GM19455 (cell line): ENCODE data around the gene PRCD.
"Not testable (repeated sequence)": the region's sequence is repeated elsewhere in the genome, so short reads cannot be mapped to it uniquely, and the experiment has no call there.

Experiments used
- ATAC-seq: cut with Tn5 transposase; IDR thresholded peaks from one replicate; pipeline ENCODE4 v1.9.1; 2021; ENCODE audit not compliant: unreplicated experiment

PRCD gene

GRCh38 chr17:76551685-76552084 is 11.8 kb downstream of the PRCD start:
- ATAC-seq: no peak

GRCh38 chr17:76553178-76553908 is 13.5 kb downstream of the PRCD start:
- no peak for ATAC-seq

- no peak for ATAC-seq
Measured at GRCh38 chr17:76554131-76554530, 14.3 kb downstream of the PRCD start.

DNA sequence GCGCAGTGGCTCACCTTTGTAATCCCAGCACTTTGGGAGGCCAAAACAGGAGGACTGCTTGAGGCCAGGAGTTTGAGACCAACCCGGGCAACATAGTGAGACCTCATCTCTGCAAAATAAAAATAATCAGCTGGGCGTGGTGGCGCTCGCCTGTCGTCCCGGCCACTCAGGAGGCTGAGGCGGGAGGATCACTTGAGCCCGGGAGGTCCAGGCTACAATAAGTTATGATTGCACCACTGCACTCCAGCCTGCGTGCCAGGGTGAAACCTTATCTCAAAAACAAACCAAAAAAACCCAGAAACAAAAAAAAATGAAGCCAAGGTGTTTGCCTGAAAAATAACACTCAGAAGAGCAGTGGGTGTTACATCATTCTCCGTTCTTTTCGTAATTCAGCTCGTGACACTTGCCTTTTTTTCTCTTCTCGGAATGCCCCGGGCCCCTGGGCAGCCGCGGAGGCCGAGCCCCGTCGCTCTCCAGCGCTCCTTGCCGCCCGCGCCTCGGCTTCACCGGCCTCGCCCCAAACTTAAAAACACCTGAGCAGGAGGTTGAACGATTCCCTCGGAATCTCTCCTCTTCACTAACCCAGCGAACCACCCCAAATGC is 17.0 kb downstream of the PRCD start:
- peak; percentile 30 for ATAC-seq

- ATAC-seq: peak; percentile 86
Measured at GRCh38 chr17:76557368-76558197, 17.7 kb downstream of the PRCD start.

DNA sequence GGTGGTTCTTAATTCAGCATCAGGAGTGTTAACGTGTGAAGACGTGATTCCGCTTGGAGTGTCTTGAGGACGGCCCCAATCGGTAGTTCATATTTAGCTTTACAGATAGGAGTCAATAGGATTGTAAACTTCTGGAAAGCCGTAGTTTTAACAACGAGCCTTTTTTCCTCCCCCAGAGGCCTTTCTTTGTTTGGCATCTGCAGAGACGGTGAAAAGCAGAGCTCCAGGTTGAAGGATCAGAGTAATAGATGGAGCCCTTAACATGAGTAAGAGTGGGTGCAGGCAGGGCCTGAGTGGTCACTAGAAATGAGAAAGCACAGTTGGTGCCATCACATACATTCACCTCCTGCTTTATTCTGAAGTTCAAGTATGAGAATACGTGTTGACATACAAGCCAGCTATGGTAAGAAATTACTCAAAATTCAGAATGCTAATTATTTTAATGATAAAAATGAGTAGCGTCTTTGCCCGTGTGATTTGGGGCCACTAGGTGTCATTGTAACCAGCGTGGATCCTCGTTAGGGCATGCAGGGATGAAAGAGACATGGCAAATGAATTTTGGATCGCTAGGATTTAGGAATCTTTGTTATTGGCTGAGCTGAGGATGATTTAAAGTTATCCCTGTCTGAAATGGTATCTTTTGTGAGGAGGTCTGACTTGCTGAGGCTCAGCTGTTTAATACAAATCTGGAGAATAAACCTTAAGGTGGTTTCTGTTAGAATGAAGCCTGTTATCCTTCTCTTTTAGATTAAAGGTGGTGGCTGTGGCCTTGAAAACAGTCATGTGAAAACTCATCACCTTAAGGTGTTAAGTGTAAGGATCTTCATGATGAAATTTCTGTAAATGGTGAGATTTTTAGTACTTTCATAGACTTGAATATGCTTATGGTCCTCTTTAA is 18.6 kb downstream of the PRCD start:
- no peak for ATAC-seq

GRCh38 chr17:76559460-76559859 is 19.6 kb downstream of the PRCD start:
- not testable (repeated sequence) for ATAC-seq

DNA sequence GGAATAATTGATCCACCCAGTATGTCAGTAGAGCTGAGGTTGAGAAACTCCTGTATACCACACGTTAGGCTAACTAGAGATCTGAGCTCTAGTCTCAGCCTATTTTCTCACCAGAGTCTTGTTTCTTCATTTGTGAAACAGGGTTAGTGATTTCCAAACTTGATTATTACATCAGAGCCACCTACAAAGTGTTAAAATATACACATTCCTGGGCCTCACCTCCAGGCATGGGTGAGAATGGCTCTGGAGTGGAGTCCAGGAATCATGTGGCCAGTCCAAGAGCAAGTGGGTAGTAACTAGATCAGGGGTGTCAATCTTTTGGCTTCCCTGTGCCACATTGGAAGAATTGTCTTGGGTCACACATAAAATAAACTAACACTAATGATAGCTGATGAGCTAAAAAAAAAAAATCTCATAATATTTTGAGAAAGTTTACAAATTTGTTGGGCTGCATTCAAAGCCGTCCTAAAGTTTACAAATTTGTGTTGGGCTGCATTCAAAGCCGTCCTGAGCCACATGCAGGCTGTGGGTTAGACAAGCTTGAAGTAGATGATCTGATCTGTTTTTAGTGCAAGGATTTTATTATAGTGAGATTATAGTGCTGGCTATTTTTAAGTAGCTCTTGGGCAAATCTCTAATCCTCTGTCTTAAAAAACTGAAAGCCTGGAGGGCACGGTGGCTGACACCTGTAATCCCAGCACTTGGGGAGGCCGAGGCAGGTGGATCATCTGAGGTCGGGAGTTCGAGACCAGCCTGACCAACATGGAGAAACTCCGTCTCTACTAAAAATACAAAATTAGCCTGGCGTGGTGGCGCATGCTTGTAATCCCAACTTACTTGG is 20.4 kb downstream of the PRCD start:
- ATAC-seq: no peak

- ATAC-seq: no peak
Measured at GRCh38 chr17:76560877-76561221, 21.0 kb downstream of the PRCD start.

DNA sequence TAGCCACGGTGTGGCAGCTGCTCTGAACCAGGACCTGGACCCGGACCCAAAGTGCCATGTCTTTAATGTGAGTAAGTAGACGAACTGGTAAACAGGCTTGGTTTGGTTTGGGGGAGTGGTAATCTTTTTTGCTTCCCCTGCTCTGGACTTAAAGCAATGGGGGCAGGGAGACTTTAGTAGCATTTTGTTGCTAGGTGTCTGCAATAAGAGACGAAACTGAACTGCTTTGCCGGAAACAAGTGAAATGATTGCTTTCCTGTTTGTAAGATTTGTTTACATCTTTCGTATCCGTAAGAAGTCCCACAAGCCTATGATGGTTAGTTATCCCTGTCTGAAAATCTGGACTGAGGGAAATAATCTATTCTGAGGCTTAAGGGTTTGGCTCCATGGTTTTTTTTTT is 21.5 kb downstream of the PRCD start:
- ATAC-seq: no peak

GRCh38 chr17:76561799-76562268 is 22.0 kb downstream of the PRCD start:
- ATAC-seq: no peak

DNA sequence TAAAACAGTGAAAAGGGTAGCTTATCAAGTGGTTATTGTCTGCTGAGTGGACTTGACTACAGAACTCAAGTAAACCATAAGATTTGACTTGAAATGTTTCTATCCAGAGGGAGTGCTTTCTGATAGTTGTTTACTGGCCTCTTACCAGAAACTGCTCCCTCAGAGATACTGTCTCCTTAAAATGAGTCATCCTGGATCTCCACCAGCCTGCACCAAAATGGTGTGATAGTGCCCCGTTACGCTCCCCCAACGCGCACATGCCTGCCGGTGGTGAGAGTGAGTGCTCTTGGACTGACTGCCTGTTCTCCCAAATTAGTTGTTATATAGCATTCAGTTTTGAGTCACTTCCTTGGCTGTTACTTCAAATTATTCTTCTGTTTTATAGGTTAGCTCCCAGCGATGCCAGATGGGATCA is 22.9 kb downstream of the PRCD start:
- ATAC-seq: no peak

DNA sequence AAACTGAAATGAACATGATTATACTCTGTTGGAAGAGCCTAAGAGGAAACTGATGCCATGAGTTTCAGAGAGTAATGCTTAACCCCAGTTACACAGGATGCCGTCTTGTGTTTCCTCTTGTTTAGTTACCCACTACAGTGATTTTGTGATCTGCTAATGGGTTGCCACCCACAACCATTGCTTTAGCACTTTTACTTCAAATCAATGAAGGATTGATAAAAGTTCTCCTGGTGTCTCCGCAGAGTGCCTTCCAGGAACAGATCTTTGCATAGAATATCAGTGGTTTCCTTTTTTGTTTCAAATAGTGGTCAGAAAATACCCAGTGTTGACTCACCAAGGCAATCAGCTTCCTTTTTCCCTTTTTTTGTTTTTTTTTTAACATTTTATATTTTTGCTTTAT is 23.5 kb downstream of the PRCD start:
- not testable (repeated sequence) for ATAC-seq

- not testable (repeated sequence) for ATAC-seq
Measured at GRCh38 chr17:76564991-76565727, 25.3 kb downstream of the PRCD start.

- ATAC-seq: no peak
Measured at GRCh38 chr17:76565728-76566612, 26.1 kb downstream of the PRCD start.

GRCh38 chr17:76566613-76566943 is 26.7 kb downstream of the PRCD start:
- no peak for ATAC-seq

DNA sequence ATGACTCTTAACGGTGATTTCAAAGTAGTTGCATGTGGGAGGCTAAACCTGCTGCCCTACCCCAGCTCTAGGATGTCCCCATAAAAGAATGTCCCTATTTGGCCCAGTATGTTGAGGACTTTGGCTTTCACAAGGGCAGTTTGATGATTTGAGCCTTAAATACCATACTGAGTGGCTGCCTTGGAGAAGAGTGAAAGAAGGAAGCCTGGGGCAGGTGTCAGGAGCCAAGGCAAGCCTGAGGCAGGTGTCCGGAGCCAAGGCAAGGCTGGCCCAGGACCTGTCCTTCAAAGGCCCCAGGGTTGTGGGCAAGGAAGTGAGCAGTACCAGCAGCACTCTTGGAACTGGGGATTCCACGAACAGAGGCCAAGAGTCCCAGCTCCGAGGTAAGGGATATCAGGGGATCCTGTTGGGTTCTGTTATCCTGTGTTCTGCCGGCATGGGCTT is 27.2 kb downstream of the PRCD start:
- ATAC-seq: no peak
